IMR-90 (cell line): Measurements from ENCODE around the gene SMARCC2. TPM values are rescaled to one million over a fixed set of nuclear protein-coding genes. Genes with fewer than 3 reads are reported as not detected.

Experiments used
- ATAC-seq: fragments of 200-7000 bp; cut with Tn5 transposase; 2 replicates; pipeline ENCODE4 v1.9.1; 2020; ENCODE audit warnings: low read depth, mild to moderate bottlenecking, moderate library complexity
- BruUV-seq: library from RNA; stranded (reverse); fragments of 400-500 nt; replicated peaks from 2 replicates; lab custom pipeline; 2021; lab: Mats Ljungman, UMichigan
- CTCF ChIA-PET: fragments of 300-600 bp; formaldehyde crosslinking; extraction: SDS; loops from one replicate; lab custom pipeline; 2021; ENCODE audit warnings: antibody characterized with exemption; lab: Yijun Ruan, JAX
- POLR2A ChIA-PET: fragments of 300-600 bp; sonication (Branson Sonifier 250); formaldehyde crosslinking; loops from one replicate; lab custom pipeline; 2022; ENCODE audit warnings: antibody characterized with exemption; ENCODE audit not compliant: unreplicated experiment; lab: Charles Lee
- DNase-seq: peaks from one replicate; pipeline ENCODE4 v3.0.0; 2013
- H2AFZ ChIP-seq: replicated peaks from 2 replicates; pipeline ENCODE3; 2013; ENCODE audit warnings: low read length, mild to moderate bottlenecking; ENCODE audit not compliant: poor library complexity
- H2AK5ac ChIP-seq: 2 replicates; pipeline ENCODE4 v1.6.1; 2013; ENCODE audit warnings: low read depth, low read length, inconsistent platforms
- H2AK9ac ChIP-seq: replicated peaks from 2 replicates; pipeline ENCODE3; 2013; ENCODE audit warnings: mild to moderate bottlenecking, low read depth, low read length, moderate library complexity; ENCODE audit not compliant: poor library complexity
- H2BK120ac ChIP-seq: 2 replicates; pipeline ENCODE4 v1.6.1; 2013; ENCODE audit warnings: low read depth, low read length, inconsistent platforms
- H2BK15ac ChIP-seq: 3 replicates; pipeline ENCODE4 v1.6.1; 2013; ENCODE audit warnings: low read depth, low read length, inconsistent platforms
- H2BK20ac ChIP-seq: 2 replicates; pipeline ENCODE4 v1.6.1; 2013; ENCODE audit warnings: low read depth, mild to moderate bottlenecking, inconsistent platforms, low read length, moderate library complexity
- H2BK5ac ChIP-seq: 2 replicates; pipeline ENCODE4 v1.6.1; 2013; ENCODE audit warnings: mild to moderate bottlenecking, low read depth, low read length, inconsistent platforms; ENCODE audit not compliant: poor library complexity, severe bottlenecking
- H3K14ac ChIP-seq: replicated peaks from 2 replicates; pipeline ENCODE4 v1.6.1; 2013; ENCODE audit warnings: low read depth, low read length, inconsistent platforms
- H3K18ac ChIP-seq: 2 replicates; pipeline ENCODE4 v1.6.1; 2013; ENCODE audit warnings: low read depth, low read length, control low read depth
- H3K23ac ChIP-seq: 2 replicates; pipeline ENCODE4 v1.6.1; 2013; ENCODE audit warnings: low read depth, low read length, inconsistent platforms
- H3K27ac ChIP-seq: 2 replicates; pipeline ENCODE4 v1.5.1; 2013; ENCODE audit warnings: mild to moderate bottlenecking, control low read depth, low read length; ENCODE audit not compliant: insufficient read depth
- H3K27me3 ChIP-seq: 2 replicates; pipeline ENCODE4 v1.6.1; 2013; ENCODE audit warnings: low read length; ENCODE audit not compliant: control insufficient read depth, insufficient read depth
- H3K36me3 ChIP-seq: 2 replicates; pipeline ENCODE4 v1.6.1; 2013; ENCODE audit warnings: low read length, mixed read lengths; ENCODE audit not compliant: control insufficient read depth, insufficient read depth
- H3K4ac ChIP-seq: 2 replicates; pipeline ENCODE4 v1.6.1; 2013; ENCODE audit warnings: low read depth, low read length, inconsistent platforms
- H3K4me1 ChIP-seq: 2 replicates; pipeline ENCODE4 v1.6.1; 2013; ENCODE audit warnings: low read length, mixed read lengths; ENCODE audit not compliant: control insufficient read depth, insufficient read depth
- H3K4me2 ChIP-seq: 2 replicates; pipeline ENCODE4 v1.6.1; 2013; ENCODE audit warnings: low read depth, mild to moderate bottlenecking, control low read depth, low read length, moderate library complexity
- H3K4me3 ChIP-seq: 2 replicates; pipeline ENCODE4 v1.5.1; 2013; ENCODE audit warnings: low read depth, mild to moderate bottlenecking, control low read depth, low read length, moderate library complexity; ENCODE audit not compliant: insufficient read depth
- H3K56ac ChIP-seq: 2 replicates; pipeline ENCODE4 v1.6.1; 2013; ENCODE audit warnings: low read length, inconsistent platforms; ENCODE audit not compliant: insufficient read depth; ENCODE audit errors: extremely low read depth
- H3K79me1 ChIP-seq, 2 experiments: 2 replicates each; pipeline ENCODE4 v1.6.1; 2013; ENCODE audit warnings: low read length in 2 of 2, inconsistent platforms in 1 of 2, low read depth in 1 of 2
- H3K9ac ChIP-seq: 2 replicates; pipeline ENCODE4 v1.6.1; 2013; ENCODE audit warnings: low read depth, low read length, control low read depth
- H3K9me1 ChIP-seq: 2 replicates; pipeline ENCODE4 v1.6.1; 2013; ENCODE audit warnings: low read length, inconsistent platforms; ENCODE audit not compliant: insufficient read depth
- H3K9me3 ChIP-seq: 2 replicates; pipeline ENCODE4 v1.6.1; 2013; ENCODE audit warnings: low read length; ENCODE audit not compliant: control insufficient read depth, insufficient read depth
- H4K20me1 ChIP-seq: 2 replicates; pipeline ENCODE4 v1.6.1; 2013; ENCODE audit warnings: low read length, inconsistent platforms; ENCODE audit not compliant: insufficient read depth
- H4K5ac ChIP-seq: 2 replicates; pipeline ENCODE4 v1.6.1; 2013; ENCODE audit warnings: mild to moderate bottlenecking, low read depth, low read length, control low read depth
- H4K8ac ChIP-seq, 2 experiments: 2 replicates each; pipeline ENCODE4 v1.6.1; 2013; ENCODE audit warnings: low read depth in 2 of 2, low read length in 2 of 2, control low read depth in 1 of 2, inconsistent platforms in 1 of 2
- H4K91ac ChIP-seq: 2 replicates; pipeline ENCODE4 v1.6.1; 2013; ENCODE audit warnings: low read depth, low read length, inconsistent platforms; ENCODE audit not compliant: insufficient read depth
- BHLHE40 ChIP-seq: fragments of 150-350 bp; IDR thresholded peaks from 2 replicates; pipeline ENCODE4 v1.6.1; 2016; ENCODE audit warnings: mild to moderate bottlenecking, low read depth, low read length
- CEBPB ChIP-seq: IDR thresholded peaks from 2 replicates; pipeline ENCODE4 v1.6.1; 2012; ENCODE audit warnings: low read depth, low read length, improper control_type of control experiment
- CHD1 ChIP-seq: IDR thresholded peaks from 2 replicates; pipeline ENCODE4 v1.6.1; 2012; ENCODE audit warnings: low read depth, low read length, improper control_type of control experiment
- CTCF ChIP-seq: conservative IDR thresholded peaks from 2 replicates; pipeline ENCODE4 v1.5.1; 2012; ENCODE audit warnings: mild to moderate bottlenecking, low read depth, low read length, improper control_type of control experiment
- ELK1 ChIP-seq: fragments of 150-350 bp; IDR thresholded peaks from 2 replicates; pipeline ENCODE4 v1.6.1; 2016; ENCODE audit warnings: low read depth, mild to moderate bottlenecking, low read length, moderate library complexity, borderline replicate concordance
- FOS ChIP-seq: fragments of 150-350 bp; IDR thresholded peaks from 2 replicates; pipeline ENCODE4 v1.6.1; 2016; ENCODE audit warnings: low read depth, low read length
- MAFK ChIP-seq: IDR thresholded peaks from 2 replicates; pipeline ENCODE4 v1.6.1; 2012; ENCODE audit warnings: low read depth, low read length, improper control_type of control experiment
- MAZ ChIP-seq: IDR thresholded peaks from 2 replicates; pipeline ENCODE4 v1.6.1; 2012; ENCODE audit warnings: low read depth, mild to moderate bottlenecking, low read length, improper control_type of control experiment, moderate library complexity, borderline replicate concordance
- MXI1 ChIP-seq: IDR thresholded peaks from 2 replicates; pipeline ENCODE4 v1.6.1; 2012; ENCODE audit warnings: low read depth, mild to moderate bottlenecking, low read length, moderate library complexity, borderline replicate concordance
- NFE2L2 ChIP-seq: fragments of 150-350 bp; IDR thresholded peaks from 2 replicates; pipeline ENCODE4 v1.6.1; 2016; ENCODE audit warnings: low read depth, mild to moderate bottlenecking, low read length
- POLR2A ChIP-seq: IDR thresholded peaks from 2 replicates; pipeline ENCODE4 v1.6.1; 2012; ENCODE audit warnings: mild to moderate bottlenecking, low read depth, low read length
- RAD21 ChIP-seq: IDR thresholded peaks from 2 replicates; pipeline ENCODE4 v1.6.1; 2012; ENCODE audit warnings: low read length, improper control_type of control experiment
- RCOR1 ChIP-seq: IDR thresholded peaks from 2 replicates; pipeline ENCODE4 v1.6.1; 2012; ENCODE audit warnings: mild to moderate bottlenecking, low read length, improper control_type of control experiment; ENCODE audit not compliant: insufficient replicate concordance
- RFX5 ChIP-seq: IDR thresholded peaks from 2 replicates; pipeline ENCODE4 v1.8.0; 2012; ENCODE audit warnings: low read depth, mild to moderate bottlenecking, low read length, moderate library complexity
- SMC3 ChIP-seq: fragments of 150-350 bp; IDR thresholded peaks from 2 replicates; pipeline ENCODE4 v1.6.1; 2016; ENCODE audit warnings: low read depth, mild to moderate bottlenecking, antibody characterized with exemption, low read length, moderate library complexity
- WGBS, 2 experiments: methylation state at CpG; one replicate each; pipeline versions ENCODE4 v1.1.5 to v1.1.7; 2013; ENCODE audit warnings: missing lambda C conversion rate in 2 of 2; ENCODE audit not compliant: insufficient read length in 1 of 2; ENCODE audit errors: extremely low coverage in 2 of 2; 5-methylcytosine and 5-hydroxymethylcytosine counted together
- dilution Hi-C: fragments of 300-500 bp; cut with HindIII; formaldehyde crosslinking; loops from one replicate; pipeline ENCODE4 v1.14.3; 2018; ENCODE audit warnings: low sequenced_read_pairs; ENCODE audit not compliant: unreplicated experiment
- in situ Hi-C: fragments of 300-500 bp; cut with MboI; formaldehyde crosslinking; loops from 3 replicates; pipeline ENCODE4 v1.14.3; 2019; ENCODE audit warnings: low sequenced_read_pairs, inconsistent platforms, mixed read lengths
- intact Hi-C: fragments of 100-400 bp; cut with micrococcal nuclease; formaldehyde crosslinking; loops from 2 replicates; pipeline ENCODE4 v1.10.0; 2022
- polyA plus RNA-seq, 3 experiments: library from polyadenylated mRNA; depleted of rRNA; stranded (reverse); fragments of >200 nt; gene quantifications; 2 replicates each; pipeline ENCODE4 v1.2.3, GENCODE V29; 2012; ENCODE audit warnings: low replicate concordance in 1 of 3
- total RNA-seq: library from RNA; depleted of rRNA; stranded (reverse); fragments of >200 nt; gene quantifications from 2 replicates; pipeline ENCODE4 v1.2.3, GENCODE V29; 2012
- TF ChIP-seq, protein P1 (sequence below): fragments of 150-350 bp; IDR thresholded peaks from 2 replicates; pipeline ENCODE4 v1.6.1; 2017; ENCODE audit warnings: mild to moderate bottlenecking, antibody characterized with exemption, low read length, low read depth

The SMARCC2 gene
- total and polyA plus RNA-seq, 2 of the 4 experiments (the other 2 are of a cell fraction) = 42.3 to 43.8 TPM

DNA sequence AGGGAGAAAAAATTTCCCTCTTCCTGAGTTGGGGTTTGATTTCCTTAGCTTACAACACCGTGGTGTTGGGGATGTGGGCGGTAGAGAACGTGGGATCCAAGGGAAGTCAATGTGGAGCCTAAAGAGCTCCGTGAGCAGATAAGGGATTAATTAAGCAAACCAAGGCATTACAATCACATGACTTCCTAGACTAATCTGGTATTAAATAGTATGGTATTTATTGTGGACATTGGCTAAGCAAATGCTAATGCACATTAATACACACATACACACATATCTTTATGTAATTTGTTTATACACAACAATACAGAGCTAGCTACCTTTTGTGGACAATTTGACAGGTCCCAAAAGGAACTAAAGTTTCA, 33.2 kb upstream of the SMARCC2 start:
- Histone ChIP-seq H3K4me3 (peak overlapping the region; percentile 79), H2BK20ac (no peak overlapping the region), H4K8ac (peak overlapping the region; percentile 84 to 97), H3K18ac (peak overlapping the region; percentile 68; the same call in 1 of the 2 replicates), H4K91ac (peak overlapping the region; percentile 96), H2AFZ (peak overlapping the region; percentile 87), H3K4ac (peak overlapping the region; percentile 92), H3K9me1 (peaks cover 14% of the 10 kb centered on the region), H2BK120ac (peak overlapping the region; percentile 32), H3K9me3 (no peaks in the 10 kb centered on the region), H3K27me3 (no peaks in the 10 kb centered on the region), H3K23ac (peak overlapping the region; percentile 94), H2AK5ac (peak overlapping the region; percentile 79), H4K20me1 (peaks cover 4% of the 10 kb centered on the region; the same call in 1 of the 2 replicates), H3K36me3 (peaks cover 4% of the 10 kb centered on the region; the same call in 1 of the 2 replicates), H4K5ac (peak overlapping the region; percentile 93), H3K9ac (peak overlapping the region; percentile 84), H2BK5ac (peak overlapping the region; percentile 87), H3K4me2 (peak overlapping the region; percentile 90), H3K79me1 (peaks cover 21 to 47% of the 10 kb centered on the region in 2 experiments), H2BK15ac (peak overlapping the region; percentile 79), H2AK9ac (peak overlapping the region; percentile 76), H3K56ac (peak overlapping the region; percentile 59), H3K27ac (peak overlapping the region; percentile 94), H3K4me1 (peaks cover 4% of the 10 kb centered on the region; the same call in 1 of the 2 replicates), H3K14ac (peak overlapping the region; percentile 94)
- in situ Hi-C loops = no loop called here
- ATAC-seq = no peak
- intact Hi-C loops = no loop called here
- BruUV-seq = no TSS peak
- no peak for DNase-seq
- no CpG with 5 or more reads among the region's 4 CpGs for WGBS, 2 experiments
- dilution Hi-C loops = no loop called here
- POLR2A ChIA-PET = interaction anchor here (0.9 to 1.7 kb wide), 6 partner anchors 8 to 95 kb away, joined by 3 to 5 read pairs (median 4); partner anchors contain the start of genes ANKRD52, ESYT1 and SMARCC2
- TF ChIP-seq SMC3 (no peak), CTCF (no peak), CEBPB (no peak), POLR2A (no peak), ELK1 (no peak), CHD1 (no peak), MAFK (no peak), NFE2L2 (no peak), BHLHE40 (no peak), MAZ (no peak), FOS (no peak), MXI1 (no peak), RAD21 (no peak), RCOR1 (no peak), RFX5 (no peak)
- TF ChIP-seq, protein P1, sequence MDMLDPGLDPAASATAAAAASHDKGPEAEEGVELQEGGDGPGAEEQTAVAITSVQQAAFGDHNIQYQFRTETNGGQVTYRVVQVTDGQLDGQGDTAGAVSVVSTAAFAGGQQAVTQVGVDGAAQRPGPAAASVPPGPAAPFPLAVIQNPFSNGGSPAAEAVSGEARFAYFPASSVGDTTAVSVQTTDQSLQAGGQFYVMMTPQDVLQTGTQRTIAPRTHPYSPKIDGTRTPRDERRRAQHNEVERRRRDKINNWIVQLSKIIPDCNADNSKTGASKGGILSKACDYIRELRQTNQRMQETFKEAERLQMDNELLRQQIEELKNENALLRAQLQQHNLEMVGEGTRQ = no peak
- CTCF ChIA-PET = interaction anchor here (0.8 to 2.0 kb wide), 7 partner anchors 16 to 103 kb away, joined by 3 to 22 read pairs (median 6); partner anchors contain the start of gene SMARCC2
